Measurements from ENCODE around the gene SEMA3A. TPM values are rescaled to one million over a fixed set of nuclear protein-coding genes. Genes with fewer than 3 reads are reported as not detected.

Gene SEMA3A
- total and polyA plus RNA-seq, 2 of the 4 experiments (the other 2 are of a cell fraction): 31.2 to 213 TPM

- ATAC-seq (ENCODE audit: low read depth): no peak
- H3K27me3 ChIP-seq (ENCODE audit: control insufficient read depth, insufficient read depth, low read length): no peaks in the 10 kb centered on the region
- H3K9ac ChIP-seq (ENCODE audit: low read depth, low read length): no peak overlapping the region
- H4K91ac ChIP-seq (ENCODE audit: insufficient read depth, low read depth, low read length): no peak overlapping the region
- H2BK15ac ChIP-seq (ENCODE audit: low read depth, low read length): no peak overlapping the region
- no peak overlapping the region for H4K8ac ChIP-seq (ENCODE audit: low read depth in 2 of 2, low read length in 2 of 2)
- H4K20me1 ChIP-seq (ENCODE audit: insufficient read depth, low read length): no peaks in the 10 kb centered on the region
- no peak overlapping the region for H2AK9ac ChIP-seq (replicated peaks; ENCODE audit: low read depth, low read length, poor library complexity)
- H3K9me3 ChIP-seq (ENCODE audit: control insufficient read depth, insufficient read depth, low read length): no peaks in the 10 kb centered on the region
- no peaks in the 10 kb centered on the region for H3K9me1 ChIP-seq (ENCODE audit: insufficient read depth, low read length)
- no peak overlapping the region for H2BK120ac ChIP-seq (ENCODE audit: low read depth, low read length)
- no peak overlapping the region for H4K5ac ChIP-seq (ENCODE audit: low read depth, low read length)
- H3K14ac ChIP-seq (replicated peaks; ENCODE audit: low read depth, low read length): no peak overlapping the region
- H3K36me3 ChIP-seq (ENCODE audit: control insufficient read depth, insufficient read depth, low read length): no peaks in the 10 kb centered on the region
- H3K4me2 ChIP-seq (ENCODE audit: low read depth, low read length): no peak overlapping the region
- no peak for TF ChIP-seq CEBPB (IDR thresholded peaks at IDR 0.05; ENCODE audit: low read depth, low read length)
- TF ChIP-seq SMC3 (IDR thresholded peaks at IDR 0.05; ENCODE audit: low read depth, low read length): no peak
- no peak for TF ChIP-seq ELK1 (IDR thresholded peaks at IDR 0.05; ENCODE audit: borderline replicate concordance, low read depth, low read length)
- no peak for TF ChIP-seq MXI1 (IDR thresholded peaks at IDR 0.05; ENCODE audit: borderline replicate concordance, low read depth, low read length)
- TF ChIP-seq MAZ (IDR thresholded peaks at IDR 0.05; ENCODE audit: borderline replicate concordance, low read depth, low read length): no peak
- TF ChIP-seq USF2 (IDR thresholded peaks at IDR 0.05; ENCODE audit: low read depth, low read length): no peak
- TF ChIP-seq CHD1 (IDR thresholded peaks at IDR 0.05; ENCODE audit: low read depth, low read length): no peak
- no peak for TF ChIP-seq CTCF (conservative IDR thresholded peaks at IDR 0.05; ENCODE audit: low read depth, low read length)
- no peak for TF ChIP-seq POLR2A (IDR thresholded peaks at IDR 0.05; ENCODE audit: low read depth, low read length)
- TF ChIP-seq MAFK (IDR thresholded peaks at IDR 0.05; ENCODE audit: low read depth, low read length): no peak
- no peak for TF ChIP-seq NFE2L2 (IDR thresholded peaks at IDR 0.05; ENCODE audit: low read depth, low read length)
- TF ChIP-seq FOS (IDR thresholded peaks at IDR 0.05; ENCODE audit: low read depth, low read length): no peak
- no peak for TF ChIP-seq RAD21 (IDR thresholded peaks at IDR 0.05; ENCODE audit: low read length)
- no peak overlapping the region for H3K4ac ChIP-seq (ENCODE audit: low read depth, low read length)
- no peaks in the 10 kb centered on the region for H3K79me1 ChIP-seq (ENCODE audit: low read depth in 1 of 2, low read length in 2 of 2)
- H2BK5ac ChIP-seq (ENCODE audit: low read depth, low read length, poor library complexity, severe bottlenecking): no peak overlapping the region
- no peak overlapping the region for H2BK20ac ChIP-seq (ENCODE audit: low read depth, low read length)
- H3K27ac ChIP-seq (ENCODE audit: insufficient read depth, low read length): no peak overlapping the region
- DNase-seq: no peak
- no TSS peak for BruUV-seq (replicated peaks)
- no peak overlapping the region for H3K23ac ChIP-seq (ENCODE audit: low read depth, low read length)
- intact Hi-C loops (cut with micrococcal nuclease) (no loop called here), dilution Hi-C loops (cut with HindIII; ENCODE audit: low sequenced_read_pairs, unreplicated experiment) (no loop called here), in situ Hi-C loops (cut with MboI; ENCODE audit: low sequenced_read_pairs) (loop anchor here (25.0 kb wide), 2 partner anchors 1824 to 1924 kb away; no protein-coding TSS in a partner anchor)
- H2AK5ac ChIP-seq (ENCODE audit: low read depth, low read length): no peak overlapping the region
- no peaks in the 10 kb centered on the region for H3K4me1 ChIP-seq (ENCODE audit: control insufficient read depth, insufficient read depth, low read length)
- ChIA-PET CTCF (no interaction called here), POLR2A (ENCODE audit: unreplicated experiment) (no interaction called here)
- no peak overlapping the region for H2AFZ ChIP-seq (replicated peaks; ENCODE audit: low read length, poor library complexity)
- H3K56ac ChIP-seq (ENCODE audit: extremely low read depth, insufficient read depth, low read length): no peak overlapping the region
- no peak overlapping the region for H3K18ac ChIP-seq (ENCODE audit: low read depth, low read length)
- no peak overlapping the region for H3K4me3 ChIP-seq (ENCODE audit: insufficient read depth, low read depth, low read length)
These were observed 281.4 kb downstream of the SEMA3A start for GRCh38 chr7:83913174-83913573.
